ENCODE data around the gene KRTAP1-4.

DNA sequence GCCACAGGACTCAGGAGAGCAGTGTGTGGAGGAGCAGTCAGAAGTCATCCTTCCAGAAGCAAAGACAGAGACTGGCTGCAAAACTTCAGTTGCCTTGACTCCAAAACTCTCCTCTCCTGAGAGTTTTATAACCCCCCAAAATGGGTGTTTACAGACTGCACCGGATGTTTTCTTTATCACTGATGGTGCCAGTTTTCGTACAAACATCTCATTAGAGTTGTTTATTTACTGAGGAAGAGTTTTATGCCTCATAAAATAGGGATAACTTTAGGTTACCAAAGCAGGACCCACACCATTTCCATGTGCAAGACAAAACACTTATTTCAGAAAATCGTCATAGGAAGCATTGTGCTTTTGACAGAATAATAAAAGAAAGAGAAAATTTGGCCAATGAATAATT lies 45.8 kb downstream of the KRTAP1-4 start, which contains the start of gene KRT40:
- TF ChIP-seq EZH2phosphoT487 (IDR thresholded peaks at IDR 0.05; ENCODE audit: low read depth, severe bottlenecking, unreplicated experiment) (no peak), EZH2 (IDR thresholded peaks at IDR 0.05; ENCODE audit: borderline replicate concordance) (no peak)
- TF ChIP-seq, protein P1, sequence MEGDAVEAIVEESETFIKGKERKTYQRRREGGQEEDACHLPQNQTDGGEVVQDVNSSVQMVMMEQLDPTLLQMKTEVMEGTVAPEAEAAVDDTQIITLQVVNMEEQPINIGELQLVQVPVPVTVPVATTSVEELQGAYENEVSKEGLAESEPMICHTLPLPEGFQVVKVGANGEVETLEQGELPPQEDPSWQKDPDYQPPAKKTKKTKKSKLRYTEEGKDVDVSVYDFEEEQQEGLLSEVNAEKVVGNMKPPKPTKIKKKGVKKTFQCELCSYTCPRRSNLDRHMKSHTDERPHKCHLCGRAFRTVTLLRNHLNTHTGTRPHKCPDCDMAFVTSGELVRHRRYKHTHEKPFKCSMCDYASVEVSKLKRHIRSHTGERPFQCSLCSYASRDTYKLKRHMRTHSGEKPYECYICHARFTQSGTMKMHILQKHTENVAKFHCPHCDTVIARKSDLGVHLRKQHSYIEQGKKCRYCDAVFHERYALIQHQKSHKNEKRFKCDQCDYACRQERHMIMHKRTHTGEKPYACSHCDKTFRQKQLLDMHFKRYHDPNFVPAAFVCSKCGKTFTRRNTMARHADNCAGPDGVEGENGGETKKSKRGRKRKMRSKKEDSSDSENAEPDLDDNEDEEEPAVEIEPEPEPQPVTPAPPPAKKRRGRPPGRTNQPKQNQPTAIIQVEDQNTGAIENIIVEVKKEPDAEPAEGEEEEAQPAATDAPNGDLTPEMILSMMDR (IDR thresholded peaks at IDR 0.05; ENCODE audit: poor library complexity): no peak
